SK-N-SH (cell line): Measurements from ENCODE around the gene ERGIC1. TPM values are rescaled to one million over a fixed set of nuclear protein-coding genes. Genes with fewer than 3 reads are reported as not detected.

ENCODE experiments used
- CTCF ChIA-PET: fragments of 300-600, 350-600 bp; formaldehyde crosslinking; extraction: SDS; loops from one replicate; lab custom pipeline; 2021; lab: Yijun Ruan, JAX
- POLR2A ChIA-PET: fragments of 350-600 bp; sonication (Branson Sonifier 250); formaldehyde crosslinking; extraction: SDS; loops from one replicate; lab custom pipeline; 2020; ENCODE audit warnings: antibody characterized with exemption, inconsistent platforms; lab: Yijun Ruan, JAX
- DNase-seq: peaks from one replicate; pipeline ENCODE4 v3.0.0; 2012
- H2AFZ ChIP-seq: fragments of 200-600 bp; sonication (generic); 2 replicates; pipeline ENCODE4 v1.8.1; 2016; ENCODE audit warnings: antibody characterized with exemption, mild to moderate bottlenecking, low read depth
- H3F3A ChIP-seq: fragments of 200-600 bp; sonication (generic); replicated peaks from 2 replicates; pipeline ENCODE3; 2016; ENCODE audit warnings: antibody characterized with exemption, mild to moderate bottlenecking; ENCODE audit not compliant: insufficient read depth
- H3K27ac ChIP-seq, 2 experiments: fragments of 200-500 bp in 1 of 2; fragments of 200-600 bp in 1 of 2; sonication (Bioruptor generic) in 1 of 2; sonication (generic), shearing (Covaris generic) in 1 of 2; 2 replicates each; pipeline versions ENCODE4 v1.5.1 to v1.6.1; 2014 to 2016; ENCODE audit warnings: low read depth in 2 of 2, inconsistent platforms in 1 of 2, low read length in 1 of 2, mild to moderate bottlenecking in 1 of 2, mixed read lengths in 1 of 2
- H3K27me3 ChIP-seq: fragments of 200-600 bp; sonication (generic), shearing (Covaris generic); 2 replicates; pipeline ENCODE4 v1.6.1; 2016; ENCODE audit warnings: mixed run types; ENCODE audit not compliant: insufficient read depth
- H3K36me3 ChIP-seq, 2 experiments: fragments of 200-500 bp in 1 of 2; fragments of 200-600 bp in 1 of 2; sonication (Bioruptor generic) in 1 of 2; sonication (generic) in 1 of 2; replicated peaks in 1 of 2; 2 replicates each; pipeline versions ENCODE3 to v1.5.1; 2014 to 2016; ENCODE audit warnings: low read length in 1 of 2, mild to moderate bottlenecking in 1 of 2; ENCODE audit not compliant: insufficient read depth in 2 of 2, control insufficient read depth in 1 of 2
- H3K4me1 ChIP-seq, 2 experiments: fragments of 200-500 bp in 1 of 2; fragments of 200-600 bp in 1 of 2; sonication (Bioruptor generic) in 1 of 2; sonication (generic), shearing (Covaris generic) in 1 of 2; 2 replicates each; pipeline versions ENCODE4 v1.5.1 to v1.6.1; 2014 to 2016; ENCODE audit warnings: low read depth in 1 of 2, low read length in 1 of 2, mixed run types in 1 of 2; ENCODE audit not compliant: insufficient read depth in 2 of 2, control insufficient read depth in 1 of 2
- H3K4me2 ChIP-seq: fragments of 200-600 bp; sonication (generic), shearing (Covaris generic); 2 replicates; pipeline ENCODE4 v1.6.1; 2017; ENCODE audit warnings: mixed run types
- H3K4me3 ChIP-seq, 2 experiments: fragments of 200-500 bp in 1 of 2; fragments of 200-600 bp in 1 of 2; sonication (Bioruptor generic) in 1 of 2; sonication (generic), shearing (Covaris generic) in 1 of 2; 2 replicates each; pipeline versions ENCODE4 v1.5.1 to v1.8.1; 2014 to 2016; ENCODE audit warnings: low read depth in 2 of 2, inconsistent platforms in 1 of 2, low read length in 1 of 2, mild to moderate bottlenecking in 1 of 2, mixed read lengths in 1 of 2, moderate library complexity in 1 of 2
- H3K79me2 ChIP-seq: fragments of 200-600 bp; sonication (generic); 2 replicates; pipeline ENCODE4 v1.8.1; 2017; ENCODE audit warnings: mild to moderate bottlenecking; ENCODE audit not compliant: insufficient read depth
- H3K9ac ChIP-seq: fragments of 200-600 bp; sonication (generic); 2 replicates; pipeline ENCODE4 v1.6.1; 2017; ENCODE audit warnings: mixed run types
- H3K9me2 ChIP-seq: fragments of 200-600 bp; sonication (generic); 2 replicates; pipeline ENCODE4 v1.6.1; 2017; ENCODE audit warnings: mixed run types
- H3K9me3 ChIP-seq: fragments of 200-600 bp; sonication (generic); 2 replicates; pipeline ENCODE4 v1.6.1; 2017; ENCODE audit warnings: mixed run types, mild to moderate bottlenecking, moderate library complexity
- H4K20me1 ChIP-seq: fragments of 200-600 bp; sonication (generic); 2 replicates; pipeline ENCODE4 v1.6.1; 2017; ENCODE audit warnings: mild to moderate bottlenecking, mixed run types; ENCODE audit not compliant: insufficient read depth
- EZH2phosphoT487 ChIP-seq: fragments of 200-600 bp; sonication (generic); IDR thresholded peaks from 2 replicates; pipeline ENCODE4 v1.6.1; 2017; ENCODE audit warnings: low read depth, mixed run types, mild to moderate bottlenecking, antibody characterized with exemption, moderate library complexity, borderline replicate concordance
- FOXM1 ChIP-seq: IDR thresholded peaks from 2 replicates; pipeline ENCODE4 v1.4.0; 2012; ENCODE audit warnings: low read depth, mild to moderate bottlenecking
- GABPA ChIP-seq: IDR thresholded peaks from 2 replicates; pipeline ENCODE4 v1.4.0; 2012; ENCODE audit warnings: low read depth, mild to moderate bottlenecking
- GATA2 ChIP-seq: sonication (generic); formaldehyde crosslinking; IDR thresholded peaks from 2 replicates; pipeline ENCODE4 v1.5.0; 2020; ENCODE audit warnings: mild to moderate bottlenecking, missing genetic modification reagents
- JUND ChIP-seq: IDR thresholded peaks from 2 replicates; pipeline ENCODE4 v1.4.0; 2012
- MAX ChIP-seq: IDR thresholded peaks from 2 replicates; pipeline ENCODE4 v1.4.0; 2012; ENCODE audit warnings: low read depth
- MXI1 ChIP-seq: IDR thresholded peaks from 2 replicates; pipeline ENCODE4 v1.6.1; 2012; ENCODE audit warnings: mild to moderate bottlenecking, low read depth, low read length, improper control_type of control experiment
- NFIC ChIP-seq: IDR thresholded peaks from 2 replicates; pipeline ENCODE4 v1.4.0; 2012; ENCODE audit warnings: borderline replicate concordance
- RAD21 ChIP-seq: IDR thresholded peaks from 2 replicates; pipeline ENCODE4 v1.6.1; 2012; ENCODE audit warnings: mild to moderate bottlenecking, low read length
- RCOR1 ChIP-seq: fragments of 150-350 bp; IDR thresholded peaks from 2 replicates; pipeline ENCODE4 v1.6.1; 2017; ENCODE audit warnings: antibody characterized with exemption, low read length
- REST ChIP-seq: IDR thresholded peaks from 2 replicates; pipeline ENCODE4 v1.6.1; 2012; ENCODE audit warnings: mild to moderate bottlenecking, low read depth, low read length, moderate library complexity
- RFX5 ChIP-seq: IDR thresholded peaks from 2 replicates; pipeline ENCODE4 v1.6.1; 2012; ENCODE audit warnings: mild to moderate bottlenecking, improper control_type of control experiment, low read length
- TAF1 ChIP-seq: IDR thresholded peaks from 2 replicates; pipeline ENCODE4 v1.6.1; 2012; ENCODE audit warnings: low read depth, mild to moderate bottlenecking, low read length, moderate library complexity, borderline replicate concordance
- TCF12 ChIP-seq: IDR thresholded peaks from 2 replicates; pipeline ENCODE4 v1.4.0; 2012
- TEAD4 ChIP-seq: IDR thresholded peaks from 2 replicates; pipeline ENCODE4 v1.4.0; 2012; ENCODE audit warnings: mild to moderate bottlenecking, borderline replicate concordance; ENCODE audit not compliant: insufficient read depth
- YY1 ChIP-seq: IDR thresholded peaks from 2 replicates; pipeline ENCODE4 v1.4.0; 2012; ENCODE audit warnings: low read depth, mild to moderate bottlenecking
- ZBTB33 ChIP-seq: IDR thresholded peaks from 2 replicates; pipeline ENCODE4 v1.4.0; 2012; ENCODE audit warnings: low read depth, borderline replicate concordance
- WGBS: methylation state at CpG from one replicate; pipeline ENCODE4 v1.1.6; 2017; ENCODE audit warnings: low lambda C conversion rate; 5-methylcytosine and 5-hydroxymethylcytosine counted together
- polyA plus RNA-seq, 3 experiments: library from polyadenylated mRNA; depleted of rRNA; stranded (reverse); fragments of >200 nt; gene quantifications; 2 replicates each; pipeline ENCODE4 v1.2.3, GENCODE V29; 2012
- TF ChIP-seq, protein P1 (sequence below): fragments of 200-600 bp; sonication (generic); IDR thresholded peaks from 2 replicates; pipeline ENCODE4 v1.6.1; 2017; ENCODE audit warnings: antibody characterized with exemption, mild to moderate bottlenecking, moderate library complexity
- TF ChIP-seq, protein P2 (sequence below): fragments of 150-350 bp; IDR thresholded peaks from 2 replicates; pipeline ENCODE4 v1.6.1; 2016; ENCODE audit warnings: mild to moderate bottlenecking, low read depth, low read length

ERGIC1 gene
- polyA plus RNA-seq, 1 of the 3 experiments (the other 2 are of a cell fraction) = 101 TPM

DNA sequence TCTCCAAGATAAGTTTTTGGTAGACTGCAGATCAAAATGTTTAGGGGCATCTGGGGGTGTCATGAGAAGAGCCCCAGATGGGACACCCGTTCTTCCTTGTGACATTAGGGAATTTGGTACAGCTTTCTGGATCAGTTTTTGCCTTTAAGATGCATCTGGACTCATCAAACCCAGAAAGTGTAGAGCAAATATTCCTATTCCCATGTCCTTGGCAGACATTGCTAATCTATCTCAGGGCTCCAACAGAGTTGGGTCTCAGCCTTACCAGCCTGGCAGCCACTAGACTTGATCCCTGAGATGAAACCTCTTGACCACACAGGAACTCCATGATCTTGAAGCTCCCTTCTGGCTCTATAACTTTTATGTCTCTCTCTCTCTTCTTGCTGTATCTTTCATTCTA is 35.6 kb downstream of the ERGIC1 start:
- Histone ChIP-seq H3K79me2 (peaks cover 56% of the 10 kb centered on the region), H3K4me2 (peak overlapping the region; percentile 92), H3K27ac (peak overlapping the region; percentile 60 to 99), H4K20me1 (0 out of 2 replicates have a peak, but pooled peaks cover 4% of the 10 kb centered on the region), H3K9me3 (no peaks in the 10 kb centered on the region), H3K4me3 (0 out of 4 replicates have a peak overlapping the region, but pooled peaks of 1 of the 2 experiments have one; percentile 40), H3F3A (peaks cover 50% of the 10 kb centered on the region), H3K27me3 (no peaks in the 10 kb centered on the region), H3K9ac (peak overlapping the region; percentile 64), H3K9me2 (no peaks in the 10 kb centered on the region), H2AFZ (no peak overlapping the region), H3K4me1 (peaks cover 42 to 66% of the 10 kb centered on the region in 2 experiments; a peak in 3 of 4 replicates)
- POLR2A ChIA-PET = no interaction called here
- DNase-seq = no peak
- WGBS = 25% methylated on average over 1 of the region's 1 CpG
- no peak for TF ChIP-seq JUND
- TF ChIP-seq TEAD4 = no peak
- TF ChIP-seq RFX5 = no peak
- TF ChIP-seq FOXM1 = no peak
- TF ChIP-seq RAD21 = no peak
- TF ChIP-seq, protein P1, sequence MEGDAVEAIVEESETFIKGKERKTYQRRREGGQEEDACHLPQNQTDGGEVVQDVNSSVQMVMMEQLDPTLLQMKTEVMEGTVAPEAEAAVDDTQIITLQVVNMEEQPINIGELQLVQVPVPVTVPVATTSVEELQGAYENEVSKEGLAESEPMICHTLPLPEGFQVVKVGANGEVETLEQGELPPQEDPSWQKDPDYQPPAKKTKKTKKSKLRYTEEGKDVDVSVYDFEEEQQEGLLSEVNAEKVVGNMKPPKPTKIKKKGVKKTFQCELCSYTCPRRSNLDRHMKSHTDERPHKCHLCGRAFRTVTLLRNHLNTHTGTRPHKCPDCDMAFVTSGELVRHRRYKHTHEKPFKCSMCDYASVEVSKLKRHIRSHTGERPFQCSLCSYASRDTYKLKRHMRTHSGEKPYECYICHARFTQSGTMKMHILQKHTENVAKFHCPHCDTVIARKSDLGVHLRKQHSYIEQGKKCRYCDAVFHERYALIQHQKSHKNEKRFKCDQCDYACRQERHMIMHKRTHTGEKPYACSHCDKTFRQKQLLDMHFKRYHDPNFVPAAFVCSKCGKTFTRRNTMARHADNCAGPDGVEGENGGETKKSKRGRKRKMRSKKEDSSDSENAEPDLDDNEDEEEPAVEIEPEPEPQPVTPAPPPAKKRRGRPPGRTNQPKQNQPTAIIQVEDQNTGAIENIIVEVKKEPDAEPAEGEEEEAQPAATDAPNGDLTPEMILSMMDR = no peak
- TF ChIP-seq RCOR1 = no peak
- TF ChIP-seq, all 33 proteins: peak for 0
- H3K36me3 ChIP-seq = no peaks in the 10 kb centered on the region
- CTCF ChIA-PET = no interaction called here

DNA sequence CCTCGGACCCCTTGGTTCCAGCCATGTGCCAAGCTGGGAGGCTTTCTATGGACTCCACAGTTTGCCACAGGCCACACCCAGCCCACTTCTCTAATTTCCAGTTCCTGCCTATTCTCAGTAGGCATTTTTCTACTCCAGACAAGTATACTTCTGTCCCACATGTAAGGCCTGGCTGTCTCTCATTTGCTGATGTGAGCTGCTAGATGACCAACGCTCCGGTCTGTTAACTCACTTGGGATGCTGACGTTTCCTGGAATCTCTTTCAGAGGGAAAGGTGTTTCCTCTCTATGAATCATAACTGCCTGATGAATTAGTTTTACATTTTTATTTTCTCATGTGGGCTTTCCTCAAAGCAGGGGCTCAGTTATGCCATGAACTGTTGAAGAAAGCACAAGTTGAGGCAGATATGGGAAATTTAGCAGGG is 36.3 kb downstream of the ERGIC1 start:
- Histone ChIP-seq H3K9ac (peak overlapping the region; percentile 64), H3K36me3 (no peaks in the 10 kb centered on the region), H3K9me3 (no peaks in the 10 kb centered on the region), H3K27me3 (no peaks in the 10 kb centered on the region), H3K79me2 (peaks cover 58% of the 10 kb centered on the region), H3K9me2 (no peaks in the 10 kb centered on the region), H3K27ac (peak overlapping the region; percentile 60 to 99), H3K4me3 (no peak overlapping the region), H3K4me1 (peaks cover 42 to 67% of the 10 kb centered on the region in 2 experiments; a peak in 3 of 4 replicates), H4K20me1 (0 out of 2 replicates have a peak, but pooled peaks cover 4% of the 10 kb centered on the region), H3K4me2 (peak overlapping the region; percentile 92), H2AFZ (no peak overlapping the region), H3F3A (peaks cover 50% of the 10 kb centered on the region)
- 16% methylated on average over 4 of the region's 4 CpGs for WGBS
- POLR2A ChIA-PET = no interaction called here
- no peak for DNase-seq
- CTCF ChIA-PET = no interaction called here
- TF ChIP-seq JUND = peak; percentile 70; the same call in 1 of the 2 replicates
- no peak for TF ChIP-seq GABPA
- no peak for TF ChIP-seq RAD21
- no peak for TF ChIP-seq FOXM1
- TF ChIP-seq RCOR1 = no peak
- no peak for TF ChIP-seq TEAD4
- peak; percentile 51; the same call in 1 of the 2 replicates for TF ChIP-seq NFIC
- no peak for TF ChIP-seq MXI1
- TF ChIP-seq REST = no peak
- TF ChIP-seq MAX = no peak
- no peak for TF ChIP-seq EZH2phosphoT487
- peak; percentile 71 for TF ChIP-seq TCF12
- TF ChIP-seq, protein P2, sequence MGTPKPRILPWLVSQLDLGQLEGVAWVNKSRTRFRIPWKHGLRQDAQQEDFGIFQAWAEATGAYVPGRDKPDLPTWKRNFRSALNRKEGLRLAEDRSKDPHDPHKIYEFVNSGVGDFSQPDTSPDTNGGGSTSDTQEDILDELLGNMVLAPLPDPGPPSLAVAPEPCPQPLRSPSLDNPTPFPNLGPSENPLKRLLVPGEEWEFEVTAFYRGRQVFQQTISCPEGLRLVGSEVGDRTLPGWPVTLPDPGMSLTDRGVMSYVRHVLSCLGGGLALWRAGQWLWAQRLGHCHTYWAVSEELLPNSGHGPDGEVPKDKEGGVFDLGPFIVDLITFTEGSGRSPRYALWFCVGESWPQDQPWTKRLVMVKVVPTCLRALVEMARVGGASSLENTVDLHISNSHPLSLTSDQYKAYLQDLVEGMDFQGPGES = no peak
- no peak for TF ChIP-seq GATA2 (CRISPR knock-in tag)
- no peak for TF ChIP-seq YY1
- no peak for TF ChIP-seq ZBTB33
- TF ChIP-seq TAF1 = no peak
